Glutamatergic neuron (in vitro differentiated cells): ENCODE measurements around the gene PIK3R6. TPM values are rescaled to one million over a fixed set of nuclear protein-coding genes. Genes with fewer than 3 reads are reported as not detected.

Experiments used
- DNase-seq: peaks from one replicate; pipeline ENCODE4 v3.0.0; 2022
- H3K27ac Mint-ChIP-seq: one replicate; pipeline ENCODE4 v1.8.0; 2020; ENCODE audit warnings: mild to moderate bottlenecking, mixed read lengths, inconsistent platforms; ENCODE audit not compliant: unreplicated experiment
- H3K27me3 Mint-ChIP-seq: one replicate; pipeline ENCODE4 v1.8.0; 2020; ENCODE audit warnings: mild to moderate bottlenecking, moderate library complexity, mixed read lengths, inconsistent platforms; ENCODE audit not compliant: unreplicated experiment
- H3K36me3 Mint-ChIP-seq: one replicate; pipeline ENCODE4 v1.8.0; 2020; ENCODE audit warnings: mild to moderate bottlenecking, mixed read lengths, inconsistent platforms; ENCODE audit not compliant: unreplicated experiment
- H3K4me1 Mint-ChIP-seq: one replicate; pipeline ENCODE4 v1.8.0; 2020; ENCODE audit warnings: mild to moderate bottlenecking, low read depth, mixed read lengths, inconsistent platforms; ENCODE audit not compliant: unreplicated experiment
- H3K4me3 Mint-ChIP-seq: one replicate; pipeline ENCODE4 v1.8.0; 2020; ENCODE audit warnings: mild to moderate bottlenecking, mixed read lengths, inconsistent platforms; ENCODE audit not compliant: unreplicated experiment
- H3K9me3 Mint-ChIP-seq: one replicate; pipeline ENCODE4 v1.8.0; 2020; ENCODE audit warnings: mild to moderate bottlenecking, moderate library complexity, mixed read lengths, inconsistent platforms; ENCODE audit not compliant: unreplicated experiment
- CTCF ChIP-seq: fragments of 200-600 bp; sonication (generic); IDR thresholded peaks from one replicate; pipeline ENCODE4 v1.5.0; 2021; ENCODE audit not compliant: partially characterized antibody, unreplicated experiment
- total RNA-seq: library from RNA; stranded (reverse); fragmentation: NEBNext Ultra II Directional; extraction: Animal tissue kit (Norgen Biotek cat#: 25700); gene quantifications from one replicate; pipeline ENCODE4 v1.2.1, GENCODE V29; 2021; ENCODE audit not compliant: unreplicated experiment

PIK3R6 gene
- total RNA-seq, 1 donor from 2014 or later, result not detected

GRCh38 chr17:8753976-8754440, 113.5 kb downstream of the PIK3R6 start:
- H3K4me1 Mint-ChIP-seq, result no peaks in the 10 kb centered on the region
- peaks cover 4% of the 10 kb centered on the region for H3K9me3 Mint-ChIP-seq
- no peak overlapping the region for H3K4me3 Mint-ChIP-seq
- peak; percentile 33 for TF ChIP-seq CTCF
- H3K36me3 Mint-ChIP-seq, result peaks cover 5% of the 10 kb centered on the region
- H3K27me3 Mint-ChIP-seq, result peaks cover 2% of the 10 kb centered on the region
- H3K27ac Mint-ChIP-seq, result no peak overlapping the region
- DNase-seq, result no peak

GRCh38 chr17:8753136-8753975, 114.1 kb downstream of the PIK3R6 start:
- H3K27ac Mint-ChIP-seq, result no peak overlapping the region
- DNase-seq, result no peak
- H3K27me3 Mint-ChIP-seq, result peaks cover 2% of the 10 kb centered on the region
- H3K9me3 Mint-ChIP-seq, result peaks cover 4% of the 10 kb centered on the region
- no peak overlapping the region for H3K4me3 Mint-ChIP-seq
- H3K4me1 Mint-ChIP-seq, result no peaks in the 10 kb centered on the region
- TF ChIP-seq CTCF, result no peak
- peaks cover 5% of the 10 kb centered on the region for H3K36me3 Mint-ChIP-seq

Other genes starting within 250 kb of the PIK3R6 start
- 218 TPM for gene MYH10, start 236.9 kb downstream of the PIK3R6 start, total RNA-seq
- gene CCDC42, start 122.8 kb downstream of the PIK3R6 start, total RNA-seq, result not detected
- gene SPDYE4, start 109.1 kb downstream of the PIK3R6 start, total RNA-seq, result not detected
- gene MFSD6L, start 68.3 kb downstream of the PIK3R6 start, total RNA-seq, result not detected
- not detected for gene PIK3R5, start 98.0 kb upstream of the PIK3R6 start, total RNA-seq
- gene NTN1, start 153.8 kb upstream of the PIK3R6 start, total RNA-seq, result 0.76 TPM